CD4-positive, alpha-beta T cell treated with Interleukin-15 for 4 hours (primary cell): ENCODE data around the gene PRAC1.
"Not testable (repeated sequence)": the region's sequence is repeated elsewhere in the genome, so short reads cannot be mapped to it uniquely, and the experiment has no call there.

Source experiments
- DNase-seq: peaks from one replicate; pipeline ENCODE4 v3.0.0-alpha.2; 2020; ENCODE audit warnings: low spot score

The PRAC1 gene

GRCh38 chr17:48726916-48727286 is 4.6 kb upstream of the PRAC1 start:
- no peak for DNase-seq

GRCh38 chr17:48726114-48726915 is 4.0 kb upstream of the PRAC1 start:
- no peak for DNase-seq

- DNase-seq: no peak
Observed at GRCh38 chr17:48725288-48726064, 3.2 kb upstream of the PRAC1 start.

GRCh38 chr17:48725004-48725287 is 2.6 kb upstream of the PRAC1 start:
- no peak for DNase-seq

- DNase-seq: peak; percentile 70
Observed at GRCh38 chr17:48724251-48725003, 2.1 kb upstream of the PRAC1 start.

GRCh38 chr17:48723423-48724250 is 1.3 kb upstream of the PRAC1 start:
- DNase-seq: no peak

- DNase-seq: no peak
Observed at GRCh38 chr17:48722915-48723422, 651 bp upstream of the PRAC1 start, which contains the start of gene PRAC2. PRAC2 (plus strand) TSS chr17:48723185; CDS start chr17:48724411, 1,226 bp downstream.

- DNase-seq: no peak
Observed at GRCh38 chr17:48721009-48721402, 1.3 kb downstream of the PRAC1 start.

GRCh38 chr17:48720266-48721008 is 1.9 kb downstream of the PRAC1 start:
- no peak for DNase-seq

GRCh38 chr17:48719642-48720265 is 2.6 kb downstream of the PRAC1 start:
- DNase-seq: no peak

GRCh38 chr17:48718761-48719641 is 3.3 kb downstream of the PRAC1 start:
- no peak for DNase-seq

GRCh38 chr17:48718227-48718760 is 4.0 kb downstream of the PRAC1 start:
- no peak for DNase-seq

GRCh38 chr17:48717367-48718226 is 4.7 kb downstream of the PRAC1 start:
- DNase-seq: no peak

- DNase-seq: not testable (repeated sequence)
Observed at GRCh38 chr17:48716549-48716948, 5.8 kb downstream of the PRAC1 start.

- no peak for DNase-seq
Observed at GRCh38 chr17:48715496-48716399, 6.6 kb downstream of the PRAC1 start.

GRCh38 chr17:48711128-48711527 is 11.2 kb downstream of the PRAC1 start:
- no peak for DNase-seq
